Spleen (tissue), 7 donors: Measurements from ENCODE around the gene KLF13.

ENCODE experiments used
- CTCF ChIP-seq, 11 experiments: fragments of 200-600 bp in 7 of 11; fragments of 450-650 bp in 4 of 11; sonication (generic) in 4 of 11; IDR thresholded peaks in 8 of 11; conservative IDR thresholded peaks in 3 of 11; 1 replicate in 7 of 11; 2 replicates in 4 of 11; pipeline versions ENCODE4 v1.4.0 to v1.8.0; 2016 to 2021; ENCODE audit warnings: antibody characterized with exemption in 11 of 11, inconsistent platforms in 4 of 11, mild to moderate bottlenecking in 1 of 11
- POLR2A ChIP-seq, 3 donors: fragments of 450-650 bp; IDR thresholded peaks; one replicate each; pipeline ENCODE4 v1.5.1; 2017; ENCODE audit warnings: antibody characterized with exemption in 3 of 3, mild to moderate bottlenecking in 1 of 3
- POLR2AphosphoS5 ChIP-seq, 3 donors: sonication (generic); formaldehyde crosslinking; IDR thresholded peaks; one replicate each; pipeline ENCODE4 v1.5.1; 2017; ENCODE audit warnings: antibody characterized with exemption in 3 of 3
- donor health status: DM: no; HTN: no; CAD: no; lungs with moderate emphysema.
- donor health status: DM: no; HTN: no; CAD: no.
- donor health status: DM: no; HTN: no; CAD: no.

- no peak for TF ChIP-seq CTCF (IDR thresholded peaks at IDR 0.05 in 8 of 11, conservative IDR thresholded peaks at IDR 0.05 in 3 of 11)
- TF ChIP-seq POLR2AphosphoS5 (IDR thresholded peaks at IDR 0.05), result no peak
- TF ChIP-seq POLR2A (IDR thresholded peaks at IDR 0.05), result no peak
Measured at GRCh38 chr15:31397851-31398661, 71.4 kb downstream of the KLF13 start.
